ENCODE results near the gene WASHC4. TPM values are rescaled to one million over a fixed set of nuclear protein-coding genes. Genes with fewer than 3 reads are reported as not detected.

Gene WASHC4
- total and polyA plus RNA-seq, 7 experiments from 2014 or later, result 31.0 to 76.8 (median 51.4) TPM

DNA sequence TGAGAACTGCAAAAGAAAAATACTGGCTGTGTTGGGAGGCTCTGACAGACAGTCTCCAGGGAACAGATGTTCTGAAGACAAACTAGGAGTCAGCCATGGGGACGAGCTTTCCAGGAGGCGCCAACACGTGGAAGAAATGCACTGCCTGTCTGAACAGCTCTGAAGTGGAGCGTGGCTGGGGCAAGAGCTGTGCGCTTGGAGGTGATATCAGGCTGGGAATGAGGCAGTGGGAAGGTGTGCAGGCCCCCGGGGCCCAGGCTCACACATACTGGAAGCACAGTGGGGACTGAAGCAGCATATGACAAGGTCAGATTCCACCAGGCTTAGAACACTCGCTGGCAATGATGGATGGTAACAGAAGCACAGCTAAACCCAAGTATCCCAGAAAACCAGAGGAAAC is 110.9 kb downstream of the WASHC4 start:
- no peak for ATAC-seq
- Mint-ChIP-seq H3K4me3 (no peak overlapping the region), H3K9me3 (no peaks in the 10 kb centered on the region), H3K36me3 (peaks cover 25 to 68% (median 40%) of the 10 kb centered on the region in 5 donors), H3K27ac (peak overlapping the region in 3 of 9 donors; percentile 16 to 57 (median 55)), H3K27me3 (no peaks in the 10 kb centered on the region), H3K4me1 (peaks cover 8 to 28% (median 18%) of the 10 kb centered on the region in 7 donors)
- H3K4me3 ChIP-seq (ENCODE audit: low read length), result no peak overlapping the region
- H3K4me1 ChIP-seq (ENCODE audit: control insufficient read depth in 2 of 2, insufficient read depth in 2 of 2, low read length in 2 of 2), result no peaks in the 10 kb centered on the region
- ChIA-PET CTCF (no interaction called here), POLR2A (interaction anchor here (0.5 to 1.5 kb wide), 2 partner anchors 18 to 244 kb away, joined by 3 read pairs; partner anchors contain the start of gene APPL2)
- H3K36me3 ChIP-seq (ENCODE audit: control insufficient read depth in 2 of 3, insufficient read depth in 3 of 3, low read length in 3 of 3), result peaks cover 6 to 90% (median 14%) of the 10 kb centered on the region in 3 experiments
- intact Hi-C loops (cut with micrococcal nuclease), result no loop called here
- H3K27me3 ChIP-seq (ENCODE audit: control insufficient read depth in 2 of 2, insufficient read depth in 2 of 2, low read length in 2 of 2), result no peaks in the 10 kb centered on the region
- no peaks in the 10 kb centered on the region for H3K9me3 ChIP-seq (ENCODE audit: control insufficient read depth in 2 of 3, low read length in 3 of 3)
- DNase-seq, result no peak
- no peak overlapping the region for H3K27ac ChIP-seq (ENCODE audit: low read depth, low read length)

Other genes with a start within 250 kb of the WASHC4 start
- gene SLC41A2, start 149.4 kb upstream of the WASHC4 start, total RNA-seq, result 10 to 100 TPM in 1 of 5 experiments, 1 to 10 TPM in 4; 2.0 to 12.7 (median 2.6) TPM
- gene SLC41A2, start 149.4 kb upstream of the WASHC4 start, polyA plus RNA-seq, result under 1 TPM; 0.08 to 0.12 TPM
- 10 to 100 TPM; 10.5 to 18.0 (median 15.2) TPM for gene NOPCHAP1, start 121.4 kb upstream of the WASHC4 start, total RNA-seq
- 10 to 100 TPM; 11.6 to 11.7 TPM for gene NOPCHAP1, start 121.4 kb upstream of the WASHC4 start, polyA plus RNA-seq
- gene ALDH1L2, start 23.3 kb upstream of the WASHC4 start, total RNA-seq, result under 1 TPM in 4 of 5 experiments, not detected in 1; 0.24 to 0.42 (median 0.34) TPM
- not detected for gene ALDH1L2, start 23.3 kb upstream of the WASHC4 start, polyA plus RNA-seq
- gene APPL2, start 128.4 kb downstream of the WASHC4 start, total RNA-seq, result 10 to 100 TPM; 31.6 to 74.5 (median 58.3) TPM
- 10 to 100 TPM; 10.1 to 27.1 TPM for gene APPL2, start 128.4 kb downstream of the WASHC4 start, polyA plus RNA-seq
- gene C12orf75, start 223.0 kb downstream of the WASHC4 start, total RNA-seq, result 100 to 1,000 TPM in 1 of 5 experiments, 10 to 100 TPM in 2, 1 to 10 TPM in 2; 5.5 to 146 (median 13.0) TPM
- 10 to 100 TPM; 23.3 to 29.1 TPM for gene C12orf75, start 223.0 kb downstream of the WASHC4 start, polyA plus RNA-seq